Measurements from ENCODE around the gene C6orf47. TPM values are rescaled to one million over a fixed set of nuclear protein-coding genes. Genes with fewer than 3 reads are reported as not detected.

Gene C6orf47
- total and polyA plus RNA-seq, 2 of the 8 experiments (the other 6 are each of a cell fraction or from before 2014, with no cell fraction given): 4.7 to 14.6 TPM

GRCh38 chr6:31681135-31681671 lies 20.6 kb upstream of the C6orf47 start (continued):
- TF ChIP-seq CHD7 (IDR thresholded peaks at IDR 0.05; ENCODE audit: insufficient replicate concordance, low read length): no peak
- TF ChIP-seq HDAC2 (IDR thresholded peaks at IDR 0.05; ENCODE audit: borderline replicate concordance in 1 of 2, low read depth in 2 of 2, low read length in 2 of 2): 0 out of 4 replicates have a peak, but pooled peaks of 1 of the 2 experiments have one; percentile 20
- no peak; a peak in 1 of 4 replicates for TF ChIP-seq CTCF (IDR thresholded peaks at IDR 0.05; ENCODE audit: control extremely low read depth in 1 of 3, insufficient read depth in 1 of 3, low read depth in 1 of 3, low read length in 3 of 3)
- TF ChIP-seq MAX (IDR thresholded peaks at IDR 0.05): no peak
- TF ChIP-seq SUZ12 (IDR thresholded peaks at IDR 0.05; ENCODE audit: low read length): peak; percentile 20; the same call in 1 of the 2 replicates
- TF ChIP-seq ASH2L (IDR thresholded peaks at IDR 0.05; ENCODE audit: low read length): peak; percentile 71
